Left ventricle myocardium inferior (tissue), 1 donor: ENCODE data around the gene GAL3ST2. TPM values are rescaled to one million over a fixed set of nuclear protein-coding genes. Genes with fewer than 3 reads are reported as not detected.
A peak's percentile ranks its signal among the peaks of the same experiment; 100 is the strongest.

Source experiments
- DNase-seq: peaks from one replicate; pipeline ENCODE4 v3.0.0-alpha.2; 2020
- H3K27ac ChIP-seq: fragments of 200-600 bp; replicated peaks from 2 replicates; pipeline ENCODE4 v1.8.0; 2021
- H3K27me3 ChIP-seq: fragments of 200-600 bp; 2 replicates; pipeline ENCODE4 v1.8.0; 2021; ENCODE audit warnings: low read depth
- H3K36me3 ChIP-seq: fragments of 200-600 bp; 2 replicates; pipeline ENCODE4 v1.8.0; 2021
- H3K4me1 ChIP-seq: fragments of 200-600 bp; 2 replicates; pipeline ENCODE4 v1.8.0; 2021
- H3K4me3 ChIP-seq: fragments of 200-600 bp; 2 replicates; pipeline ENCODE4 v1.8.0; 2021; ENCODE audit warnings: mild to moderate bottlenecking, moderate library complexity
- H3K9me3 ChIP-seq: fragments of 200-600 bp; replicated peaks from 2 replicates; pipeline ENCODE4 v1.8.0; 2021
- intact Hi-C: fragments of 100-400 bp; cut with micrococcal nuclease; formaldehyde crosslinking; loops from one replicate; pipeline ENCODE4 v1.11.0; 2022
- total RNA-seq: library from RNA; stranded (reverse); fragmentation: NEBNext Ultra II Directional; extraction: Animal tissue kit (Norgen Biotek cat#: 25700); gene quantifications from one replicate; pipeline ENCODE4 v1.2.1, GENCODE V29; 2021
- TF ChIP-seq, protein P1 (sequence below): fragments of 200-600 bp; IDR thresholded peaks from 2 replicates; pipeline ENCODE4 v1.8.0; 2021; ENCODE audit warnings: antibody characterized with exemption, mild to moderate bottlenecking, borderline replicate concordance
- donor health status: DM: no; HTN: yes; CAD: no; lungs with severe emphysema.

Gene GAL3ST2
- total RNA-seq, 1 donor from 2014 or later = not detected

DNA sequence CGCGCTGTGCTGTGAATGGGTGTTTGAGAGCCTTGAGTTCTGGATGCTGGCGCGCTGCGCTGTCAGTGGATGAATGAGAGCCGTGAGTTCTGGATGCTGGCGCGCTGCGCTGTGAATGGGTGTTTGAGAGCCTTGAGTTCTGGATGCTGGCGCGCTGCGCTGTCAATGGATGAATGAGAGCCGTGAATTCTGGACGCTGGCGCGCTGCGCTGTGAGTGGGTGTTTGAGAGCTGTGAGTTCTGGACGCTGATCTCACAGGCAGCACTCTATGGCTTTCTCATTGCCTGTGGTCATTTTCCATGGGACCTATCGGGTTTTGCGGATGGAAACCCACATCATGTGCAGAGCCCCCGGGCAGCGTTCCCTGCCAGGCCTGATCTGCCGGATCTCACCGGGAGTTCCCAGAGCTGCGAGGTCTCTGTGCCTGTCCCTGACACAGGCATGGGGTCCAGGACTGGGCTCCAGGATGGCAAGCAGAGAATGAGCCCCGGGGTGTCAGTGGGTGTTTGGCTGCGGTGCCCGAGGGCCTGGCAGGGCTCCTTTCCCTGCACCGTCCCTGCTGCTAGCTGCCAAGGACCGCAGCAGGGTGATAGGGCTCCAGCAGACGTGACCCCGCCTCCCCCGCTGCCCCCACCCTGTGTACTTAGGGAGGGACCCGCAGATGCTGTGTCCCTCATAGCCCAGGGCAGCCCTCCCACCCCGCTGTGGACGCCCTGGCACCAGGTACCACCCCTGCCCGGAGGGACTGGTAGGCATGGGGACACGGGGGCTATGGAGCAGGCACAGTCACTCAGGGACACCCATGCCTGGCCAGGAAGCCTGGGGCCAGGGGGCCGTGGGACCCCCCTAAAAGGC is 72.4 kb downstream of the GAL3ST2 start:
- no peaks in the 10 kb centered on the region for H3K9me3 ChIP-seq
- H3K36me3 ChIP-seq = no peaks in the 10 kb centered on the region
- TF ChIP-seq, protein P1, sequence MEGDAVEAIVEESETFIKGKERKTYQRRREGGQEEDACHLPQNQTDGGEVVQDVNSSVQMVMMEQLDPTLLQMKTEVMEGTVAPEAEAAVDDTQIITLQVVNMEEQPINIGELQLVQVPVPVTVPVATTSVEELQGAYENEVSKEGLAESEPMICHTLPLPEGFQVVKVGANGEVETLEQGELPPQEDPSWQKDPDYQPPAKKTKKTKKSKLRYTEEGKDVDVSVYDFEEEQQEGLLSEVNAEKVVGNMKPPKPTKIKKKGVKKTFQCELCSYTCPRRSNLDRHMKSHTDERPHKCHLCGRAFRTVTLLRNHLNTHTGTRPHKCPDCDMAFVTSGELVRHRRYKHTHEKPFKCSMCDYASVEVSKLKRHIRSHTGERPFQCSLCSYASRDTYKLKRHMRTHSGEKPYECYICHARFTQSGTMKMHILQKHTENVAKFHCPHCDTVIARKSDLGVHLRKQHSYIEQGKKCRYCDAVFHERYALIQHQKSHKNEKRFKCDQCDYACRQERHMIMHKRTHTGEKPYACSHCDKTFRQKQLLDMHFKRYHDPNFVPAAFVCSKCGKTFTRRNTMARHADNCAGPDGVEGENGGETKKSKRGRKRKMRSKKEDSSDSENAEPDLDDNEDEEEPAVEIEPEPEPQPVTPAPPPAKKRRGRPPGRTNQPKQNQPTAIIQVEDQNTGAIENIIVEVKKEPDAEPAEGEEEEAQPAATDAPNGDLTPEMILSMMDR = no peak
- peaks cover 18% of the 10 kb centered on the region for H3K4me1 ChIP-seq
- no peak for DNase-seq
- H3K4me3 ChIP-seq = no peak overlapping the region
- H3K27me3 ChIP-seq = no peaks in the 10 kb centered on the region
- intact Hi-C loops = no loop called here
- no peak overlapping the region for H3K27ac ChIP-seq

DNA sequence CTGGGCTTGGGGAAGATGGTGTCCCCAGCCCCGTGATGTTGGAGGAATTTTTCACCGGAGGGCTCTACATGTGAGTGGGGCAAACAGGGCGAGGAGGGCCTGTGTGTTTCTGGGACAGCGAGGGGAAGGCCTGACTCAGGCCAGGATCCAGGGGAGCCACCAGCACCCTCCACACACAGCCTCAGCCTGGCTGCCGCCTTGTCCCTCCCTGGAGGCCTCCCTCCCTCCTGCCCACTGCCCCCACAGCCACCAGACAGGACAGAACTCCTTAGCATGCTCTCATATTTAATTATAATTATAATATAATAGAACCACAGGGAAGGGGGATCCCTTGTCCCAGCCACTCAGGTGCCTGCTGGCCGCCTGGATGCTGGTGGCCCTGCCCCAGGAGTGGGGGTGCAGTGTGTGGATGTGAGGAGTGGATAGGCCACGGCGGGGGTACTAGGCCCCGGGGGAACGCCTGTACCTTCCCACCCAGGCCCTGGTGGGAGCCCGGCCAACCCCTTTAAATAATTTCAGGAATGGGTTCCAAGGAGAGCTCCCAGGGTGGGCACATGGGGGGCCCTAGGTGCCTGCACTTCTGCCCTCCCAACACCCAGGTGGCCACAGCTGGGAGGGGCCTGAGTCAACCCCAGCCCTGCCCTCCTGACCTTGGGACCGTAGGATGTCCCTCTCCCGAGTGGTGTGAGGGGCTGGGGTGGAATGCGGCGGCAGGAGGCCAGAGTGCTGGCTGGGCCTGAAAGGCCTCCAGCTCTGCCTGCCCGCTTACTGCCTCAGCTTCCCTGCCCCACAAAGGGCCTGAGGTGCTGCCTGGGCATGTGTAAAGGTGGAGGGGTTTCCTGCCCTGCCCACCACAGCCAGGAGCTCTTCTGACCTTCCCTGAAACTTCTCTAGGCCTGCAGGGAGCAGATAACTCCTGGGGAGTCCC is 73.3 kb downstream of the GAL3ST2 start:
- TF ChIP-seq, protein P1 = no peak
- Histone ChIP-seq H3K27me3 (no peaks in the 10 kb centered on the region), H3K4me1 (peaks cover 19% of the 10 kb centered on the region), H3K4me3 (no peak overlapping the region), H3K36me3 (no peaks in the 10 kb centered on the region), H3K9me3 (no peaks in the 10 kb centered on the region), H3K27ac (no peak overlapping the region)
- intact Hi-C loops = no loop called here
- peak; percentile 14 for DNase-seq

DNA sequence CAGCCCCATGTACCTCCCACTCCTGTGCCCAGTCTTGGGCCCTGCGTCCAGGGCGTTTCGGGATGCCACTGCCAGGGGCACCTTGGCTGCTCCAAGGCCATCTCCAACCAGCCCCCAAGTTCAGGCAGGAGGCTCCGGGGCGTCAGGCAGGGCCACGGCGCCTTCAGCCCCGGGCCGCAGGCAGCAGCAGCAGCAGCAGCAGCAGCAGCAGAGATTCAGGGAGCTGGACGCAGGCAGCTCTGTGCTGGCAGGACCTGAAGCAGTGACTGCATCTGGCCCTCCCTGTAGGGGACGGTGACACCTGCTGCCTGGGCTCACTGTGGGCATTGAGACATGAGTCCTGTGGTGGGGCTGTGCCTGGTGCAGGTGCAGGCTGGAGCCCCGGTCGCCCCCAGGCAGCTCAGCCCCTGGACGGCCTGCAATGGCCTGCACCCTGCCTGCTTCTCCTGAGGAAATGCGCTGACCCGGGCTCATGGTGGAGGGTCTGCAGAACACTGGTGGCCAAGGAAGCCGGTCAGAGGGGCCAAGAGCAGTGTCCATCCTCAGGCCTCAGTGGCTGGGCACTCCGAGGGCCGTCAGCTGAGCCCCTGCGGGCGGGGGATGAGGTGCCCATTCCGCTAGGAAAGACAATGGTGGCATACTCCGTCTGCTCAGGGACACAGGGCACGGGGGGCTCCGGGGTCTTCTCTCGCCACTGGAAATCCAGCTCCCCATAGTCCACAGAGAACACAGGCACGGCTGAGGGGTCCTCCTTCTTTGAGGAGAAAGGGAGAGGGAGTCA is 74.1 kb downstream of the GAL3ST2 start:
- no peak for DNase-seq

DNA sequence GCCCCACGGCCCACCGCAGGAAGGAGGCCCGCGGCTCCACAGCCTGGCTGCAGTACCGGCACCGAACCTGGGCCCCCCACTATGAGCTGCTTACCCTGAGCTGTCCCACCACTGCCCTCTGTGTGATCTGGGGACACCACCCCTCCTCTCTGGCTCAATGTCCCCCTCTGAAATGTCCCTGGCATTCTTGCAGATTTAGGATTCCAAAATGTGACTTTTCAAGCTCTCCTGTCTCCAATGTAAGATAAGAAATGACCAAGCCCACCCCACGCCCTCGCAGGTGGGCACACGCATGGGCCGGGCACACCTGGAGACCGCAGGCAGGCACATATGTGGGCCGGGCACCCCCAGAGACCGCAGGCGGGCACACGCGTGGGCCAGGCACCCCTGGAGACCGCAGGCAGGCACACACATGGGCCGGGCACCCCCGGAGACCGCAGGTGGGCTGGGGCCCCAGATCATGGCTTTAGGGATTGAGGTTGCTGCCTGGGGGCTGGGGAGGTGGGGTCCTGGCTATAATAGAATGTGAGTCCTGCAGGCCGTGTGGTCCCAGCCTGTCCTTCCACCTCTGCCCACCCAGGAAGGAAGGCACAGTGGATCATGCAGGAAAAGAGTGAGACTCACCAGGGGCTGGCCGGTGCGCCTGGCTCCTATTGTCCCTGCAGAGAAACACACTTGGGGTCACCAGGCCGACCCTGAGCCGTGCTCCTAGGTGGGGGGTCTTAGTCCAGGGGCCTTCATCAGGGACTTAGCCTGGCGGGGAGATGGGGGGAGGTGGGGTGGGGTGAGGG is 74.9 kb downstream of the GAL3ST2 start:
- peaks cover 17% of the 10 kb centered on the region for H3K4me1 ChIP-seq
- H3K27ac ChIP-seq = no peak overlapping the region
- TF ChIP-seq, protein P1 = no peak
- DNase-seq = no peak
- intact Hi-C loops = no loop called here
- H3K4me3 ChIP-seq = no peak overlapping the region
- H3K9me3 ChIP-seq = no peaks in the 10 kb centered on the region
- no peaks in the 10 kb centered on the region for H3K36me3 ChIP-seq
- no peaks in the 10 kb centered on the region for H3K27me3 ChIP-seq

More for the DNA sequence above, 74.1 kb downstream of the GAL3ST2 start:
- Histone ChIP-seq H3K4me1 (peaks cover 17% of the 10 kb centered on the region), H3K36me3 (no peaks in the 10 kb centered on the region), H3K4me3 (no peak overlapping the region), H3K9me3 (no peaks in the 10 kb centered on the region), H3K27me3 (no peaks in the 10 kb centered on the region), H3K27ac (no peak overlapping the region)
- TF ChIP-seq, protein P1 = no peak
- intact Hi-C loops = no loop called here
